Measurements from ENCODE around the gene TMEM255A.

TMEM255A gene

DNA sequence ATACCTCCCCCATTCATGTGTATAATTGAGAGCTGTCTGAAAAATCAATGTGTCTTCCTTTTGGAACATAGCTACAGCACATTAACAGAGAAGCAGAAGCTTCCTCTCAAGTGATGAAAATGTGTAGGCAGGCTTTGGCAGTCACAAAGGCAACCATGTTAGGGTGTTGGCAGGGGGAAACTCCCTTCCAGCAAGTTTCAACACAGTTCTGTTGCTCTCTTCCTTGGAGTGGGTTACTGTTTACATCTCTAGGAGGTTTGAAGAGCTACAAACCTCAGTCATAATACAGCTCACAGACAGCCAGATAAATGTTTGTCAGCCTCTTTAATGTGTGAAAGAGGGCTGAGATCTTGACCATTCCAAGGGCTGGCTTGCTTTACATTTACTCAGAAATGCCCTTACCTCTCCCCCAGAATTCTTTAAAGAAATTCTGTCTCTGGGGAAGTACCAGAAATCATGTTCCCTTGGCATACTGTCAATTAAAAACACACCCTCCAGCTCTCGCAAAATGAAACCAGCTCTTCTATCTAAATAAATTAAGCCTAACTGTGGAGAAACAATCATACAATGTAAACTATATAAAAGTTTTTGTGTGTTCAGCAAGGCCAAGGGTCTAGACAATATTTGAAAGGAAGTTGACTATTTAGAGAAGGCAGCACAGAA is 41.8 kb downstream of the TMEM255A start:
- H3K4me1 ChIP-seq (ENCODE audit: control insufficient read depth, insufficient read depth, low read length), result peaks cover 5% of the 10 kb centered on the region
- no peak overlapping the region for H3K27ac ChIP-seq (ENCODE audit: low read depth, low read length)

DNA sequence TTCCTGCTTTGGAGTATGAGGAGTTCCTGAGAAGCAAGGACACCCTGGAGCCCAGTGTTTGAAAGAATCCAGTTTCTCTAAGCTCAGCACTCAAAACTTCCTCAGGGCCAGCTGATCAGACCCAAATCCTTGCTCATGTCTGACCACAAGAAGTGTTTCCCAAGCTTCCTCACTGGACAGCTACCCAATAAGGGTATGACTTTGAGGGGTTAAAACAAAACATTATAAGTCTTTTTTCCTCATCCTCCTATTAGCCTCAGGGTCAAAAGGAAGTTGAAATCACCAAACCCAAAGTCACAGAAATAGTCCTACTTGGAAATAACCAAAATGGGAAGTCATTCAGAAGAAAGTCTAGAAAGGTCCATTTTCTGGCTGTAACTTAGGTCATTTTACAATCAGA is 46.9 kb downstream of the TMEM255A start:
- Histone ChIP-seq H3K4me1 (ENCODE audit: control insufficient read depth, insufficient read depth, low read length) (peaks cover 25% of the 10 kb centered on the region), H3K36me3 (ENCODE audit: control insufficient read depth, insufficient read depth, low read length) (no peaks in the 10 kb centered on the region), H3K9ac (ENCODE audit: low read length) (no peak overlapping the region), H3K27me3 (ENCODE audit: control insufficient read depth, insufficient read depth, low read length) (no peaks in the 10 kb centered on the region), H3K9me3 (ENCODE audit: control insufficient read depth, insufficient read depth, low read depth, low read length) (no peaks in the 10 kb centered on the region), H3K27ac (ENCODE audit: low read depth, low read length) (no peak overlapping the region), H3K4me3 (ENCODE audit: low read depth, low read length) (no peak overlapping the region)

More for the DNA sequence above, 41.8 kb downstream of the TMEM255A start:
- Histone ChIP-seq H3K36me3 (ENCODE audit: control insufficient read depth, insufficient read depth, low read length) (no peaks in the 10 kb centered on the region), H3K27me3 (ENCODE audit: control insufficient read depth, insufficient read depth, low read length) (peaks cover 9% of the 10 kb centered on the region; the same call in 1 of the 2 replicates), H3K4me3 (ENCODE audit: low read depth, low read length) (no peak overlapping the region), H3K9ac (ENCODE audit: low read length) (no peak overlapping the region), H3K9me3 (ENCODE audit: control insufficient read depth, insufficient read depth, low read depth, low read length) (no peaks in the 10 kb centered on the region)

DNA sequence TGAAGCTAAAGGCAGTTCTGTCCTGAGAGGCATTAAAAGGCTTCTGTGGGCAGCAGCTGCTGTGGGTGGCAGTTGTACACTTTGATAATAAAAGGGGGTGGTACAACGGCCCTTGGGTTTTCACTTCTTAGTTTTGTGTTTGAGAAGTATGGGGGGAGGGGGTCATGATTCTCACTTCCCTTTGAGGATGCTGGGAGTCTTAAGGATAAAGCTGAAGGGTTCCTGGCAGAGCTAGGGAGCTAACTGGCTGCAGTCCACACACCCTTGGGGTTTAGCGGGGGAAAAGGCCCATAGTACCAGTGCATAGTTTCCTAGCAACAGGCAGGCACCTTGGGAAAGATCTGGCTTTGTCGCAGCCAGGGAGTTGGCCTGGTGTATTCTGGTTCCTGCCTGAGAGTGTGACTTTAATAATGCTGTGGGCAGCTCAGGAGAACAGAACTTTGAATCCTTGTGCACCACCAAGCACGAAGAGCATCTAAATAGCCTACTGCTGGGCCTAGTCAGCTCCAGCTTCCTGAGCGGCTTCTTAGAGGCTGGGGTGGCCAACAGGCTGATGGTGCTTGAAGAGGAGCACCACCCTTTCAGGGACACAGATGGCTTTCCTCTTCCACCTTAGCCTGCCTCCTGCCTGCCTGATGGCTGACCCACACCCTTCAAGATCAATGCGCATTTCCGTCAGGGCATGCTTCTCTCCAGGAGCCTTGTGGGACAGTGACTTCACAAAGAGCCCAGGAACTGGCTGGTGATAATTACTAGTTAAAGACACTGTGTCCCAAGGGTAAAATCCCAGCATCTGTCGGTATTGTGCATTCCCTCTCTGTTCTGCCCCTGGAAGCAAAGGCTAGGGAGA is 48.2 kb downstream of the TMEM255A start:
- H3K9me3 ChIP-seq (ENCODE audit: control insufficient read depth, insufficient read depth, low read depth, low read length), result no peaks in the 10 kb centered on the region
- H3K36me3 ChIP-seq (ENCODE audit: control insufficient read depth, insufficient read depth, low read length), result no peaks in the 10 kb centered on the region
- H3K27ac ChIP-seq (ENCODE audit: low read depth, low read length), result no peak overlapping the region
- H3K27me3 ChIP-seq (ENCODE audit: control insufficient read depth, insufficient read depth, low read length), result no peaks in the 10 kb centered on the region
- peaks cover 25% of the 10 kb centered on the region for H3K4me1 ChIP-seq (ENCODE audit: control insufficient read depth, insufficient read depth, low read length)
- no peak overlapping the region for H3K9ac ChIP-seq (ENCODE audit: low read length)
- H3K4me3 ChIP-seq (ENCODE audit: low read depth, low read length), result no peak overlapping the region

DNA sequence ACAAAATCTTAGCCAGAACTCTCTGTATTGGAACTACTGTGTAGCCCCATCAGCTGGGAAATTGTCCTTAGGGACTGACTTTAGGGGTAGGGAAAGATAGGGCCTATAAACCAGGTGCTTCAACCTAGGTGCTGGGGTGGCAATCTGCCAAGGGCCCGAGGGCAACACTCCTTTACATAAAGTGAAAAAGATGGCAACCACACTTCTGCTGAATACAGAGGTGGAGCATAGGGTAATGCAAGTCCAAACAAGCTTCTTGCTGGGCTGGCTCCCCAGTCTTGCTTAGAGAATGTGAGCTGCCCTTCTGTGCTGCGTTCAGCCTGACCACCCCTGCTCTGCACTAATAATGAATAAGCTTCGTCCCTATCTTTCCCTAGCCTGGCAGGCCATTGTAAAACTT is 50.9 kb downstream of the TMEM255A start:
- no peaks in the 10 kb centered on the region for H3K27me3 ChIP-seq (ENCODE audit: control insufficient read depth, insufficient read depth, low read length)
- H3K36me3 ChIP-seq (ENCODE audit: control insufficient read depth, insufficient read depth, low read length), result peaks cover 11% of the 10 kb centered on the region
- peaks cover 25% of the 10 kb centered on the region for H3K4me1 ChIP-seq (ENCODE audit: control insufficient read depth, insufficient read depth, low read length)
- H3K4me3 ChIP-seq (ENCODE audit: low read depth, low read length), result no peak overlapping the region
- no peak overlapping the region for H3K27ac ChIP-seq (ENCODE audit: low read depth, low read length)
- no peak overlapping the region for H3K9ac ChIP-seq (ENCODE audit: low read length)
- no peaks in the 10 kb centered on the region for H3K9me3 ChIP-seq (ENCODE audit: control insufficient read depth, insufficient read depth, low read depth, low read length)

DNA sequence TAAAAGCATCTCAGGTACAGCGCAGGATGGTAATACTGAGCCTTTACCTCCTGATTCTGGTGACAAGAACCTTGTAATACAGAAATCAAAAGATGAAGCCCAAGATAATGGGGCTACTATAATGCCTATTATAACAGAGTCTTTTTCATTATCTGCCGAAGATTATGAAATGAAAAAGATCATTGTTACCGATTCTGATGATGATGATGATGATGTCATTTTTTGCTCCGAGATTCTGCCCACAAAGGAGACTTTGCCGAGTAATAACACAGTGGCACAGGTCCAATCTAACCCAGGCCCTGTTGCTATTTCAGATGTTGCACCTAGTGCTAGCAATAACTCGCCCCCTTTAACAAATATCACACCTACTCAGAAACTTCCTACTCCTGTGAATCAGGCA is 57.5 kb downstream of the TMEM255A start:
- no peaks in the 10 kb centered on the region for H3K9me3 ChIP-seq (ENCODE audit: control insufficient read depth, insufficient read depth, low read depth, low read length)
- peaks cover 8% of the 10 kb centered on the region for H3K4me1 ChIP-seq (ENCODE audit: control insufficient read depth, insufficient read depth, low read length)
- no peak overlapping the region for H3K27ac ChIP-seq (ENCODE audit: low read depth, low read length)
- peaks cover 4% of the 10 kb centered on the region; the same call in 1 of the 2 replicates for H3K27me3 ChIP-seq (ENCODE audit: control insufficient read depth, insufficient read depth, low read length)
- H3K4me3 ChIP-seq (ENCODE audit: low read depth, low read length), result no peak overlapping the region
- no peak overlapping the region for H3K9ac ChIP-seq (ENCODE audit: low read length)
- peaks cover 33% of the 10 kb centered on the region for H3K36me3 ChIP-seq (ENCODE audit: control insufficient read depth, insufficient read depth, low read length)

DNA sequence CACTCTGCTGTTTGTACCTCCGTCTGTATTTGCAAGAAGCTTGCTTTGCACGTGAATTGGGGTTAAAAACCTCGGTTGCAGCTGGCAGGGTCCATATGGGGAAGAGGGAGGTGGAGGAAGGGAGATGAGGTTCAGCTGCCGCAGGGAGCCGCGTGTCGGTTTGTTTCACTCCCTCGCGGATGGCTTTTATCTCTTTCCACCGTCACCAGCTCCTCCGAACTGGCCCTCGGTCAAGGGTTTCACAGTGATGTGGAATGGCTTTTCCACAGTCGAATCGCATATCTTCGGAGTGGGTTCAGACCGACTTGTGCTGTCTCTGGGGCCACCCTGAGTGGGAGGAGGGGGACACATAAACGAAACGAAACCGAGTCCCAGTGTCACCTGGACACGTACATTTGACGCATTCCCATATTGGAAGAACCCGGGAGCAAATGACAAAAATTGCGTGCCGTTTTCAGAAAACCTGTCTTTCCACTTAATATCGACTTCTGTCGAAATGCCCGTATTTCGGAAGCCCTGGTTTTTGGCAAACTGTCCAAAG is 59.7 kb downstream of the TMEM255A start:
- peaks cover 8% of the 10 kb centered on the region for H3K4me1 ChIP-seq (ENCODE audit: control insufficient read depth, insufficient read depth, low read length)
- peak overlapping the region; percentile 90 for H3K27ac ChIP-seq (ENCODE audit: low read depth, low read length)
- H3K36me3 ChIP-seq (ENCODE audit: control insufficient read depth, insufficient read depth, low read length), result peaks cover 33% of the 10 kb centered on the region
- H3K27me3 ChIP-seq (ENCODE audit: control insufficient read depth, insufficient read depth, low read length), result peaks cover 25% of the 10 kb centered on the region
- H3K4me3 ChIP-seq (ENCODE audit: low read depth, low read length), result peak overlapping the region; percentile 90
- H3K9ac ChIP-seq (ENCODE audit: low read length), result peak overlapping the region; percentile 93
- no peaks in the 10 kb centered on the region for H3K9me3 ChIP-seq (ENCODE audit: control insufficient read depth, insufficient read depth, low read depth, low read length)

DNA sequence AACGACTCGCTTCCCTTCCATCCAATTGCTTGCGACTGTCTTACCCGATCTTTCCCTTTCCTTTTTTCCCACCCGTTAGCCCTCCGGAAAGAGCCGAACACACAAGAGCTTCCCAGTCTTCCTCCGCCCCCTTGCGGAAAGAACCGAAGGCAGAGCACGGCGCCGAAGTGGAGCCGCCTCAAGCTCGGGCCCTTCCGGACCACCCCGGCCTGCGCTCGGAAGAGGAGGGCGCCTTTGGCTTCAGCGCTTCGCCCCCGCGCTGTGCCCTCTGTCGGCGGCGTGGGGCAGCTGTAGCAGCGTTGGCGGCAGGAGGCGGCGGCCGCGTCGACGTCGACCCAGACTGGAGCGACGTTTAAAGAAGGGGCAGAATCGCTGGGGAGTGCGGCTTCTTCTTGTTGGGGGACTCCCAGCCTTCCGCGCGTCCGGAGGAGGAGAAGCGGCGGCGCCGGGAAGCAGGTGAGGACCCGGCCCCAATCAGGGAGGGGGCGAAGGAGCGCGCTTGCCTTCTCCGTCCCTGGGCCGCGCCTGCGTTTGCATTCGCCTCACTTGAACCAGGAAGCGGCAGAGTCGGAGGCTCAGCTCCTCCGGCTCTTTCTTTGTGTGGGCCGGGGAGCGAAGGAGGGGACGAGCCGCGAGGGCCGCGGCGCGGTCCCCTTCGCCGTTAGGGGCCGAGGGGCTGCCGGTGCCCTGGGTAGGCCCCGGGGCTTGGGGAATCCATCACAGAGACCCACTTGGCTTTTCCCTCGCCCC is 60.6 kb downstream of the TMEM255A start, which contains the start of gene ZBTB33:
TSS of gene ZBTB33 (plus strand) at position 291 of the 750 bp plus-strand sequence. CDS start 2,604 bp downstream, outside the sequence.
- Histone ChIP-seq H3K27ac (ENCODE audit: low read depth, low read length) (peak within 1 kb of the TSS; percentile 90), H3K36me3 (ENCODE audit: control insufficient read depth, insufficient read depth, low read length) (peaks cover 24% of the 10 kb centered on the region)

DNA sequence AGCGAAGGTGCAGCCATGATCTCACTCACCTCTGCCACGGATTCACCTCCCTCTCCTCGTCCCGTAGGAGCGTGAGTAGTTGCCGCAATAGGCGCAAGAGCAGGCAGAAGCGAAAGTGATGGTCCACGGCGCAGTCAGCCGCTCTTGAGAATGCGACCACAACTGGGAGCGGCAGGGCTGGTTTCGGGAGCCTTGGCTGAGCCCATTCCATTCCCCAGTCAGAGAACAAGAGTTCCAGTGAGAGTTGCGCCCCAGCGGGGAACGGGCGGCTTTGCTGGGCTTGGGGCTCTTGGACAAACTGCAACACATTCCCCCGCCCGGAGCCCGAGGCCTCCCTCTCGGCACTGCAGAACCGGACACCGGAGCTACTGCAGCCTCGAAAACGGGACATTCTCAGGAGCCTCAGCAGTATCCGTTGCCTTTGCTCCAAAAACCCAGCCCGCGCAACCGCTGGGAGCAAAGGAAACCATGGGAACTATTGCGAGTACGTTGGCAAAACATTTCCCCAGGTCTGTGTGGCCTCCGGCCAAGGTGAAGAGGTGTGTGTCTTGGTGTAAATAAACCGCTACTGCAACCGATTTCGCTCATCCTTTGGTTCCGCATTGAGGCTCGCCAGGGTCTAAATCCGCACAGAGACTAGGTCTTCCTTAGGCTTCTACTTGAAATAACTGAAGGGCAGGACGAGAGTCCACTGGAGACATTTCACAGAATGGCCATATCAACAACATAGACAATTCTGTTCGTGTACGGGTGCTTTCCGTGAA is 66.3 kb downstream of the TMEM255A start:
- Histone ChIP-seq H3K9me3 (ENCODE audit: control insufficient read depth, insufficient read depth, low read depth, low read length) (no peaks in the 10 kb centered on the region), H3K27me3 (ENCODE audit: control insufficient read depth, insufficient read depth, low read length) (peaks cover 28% of the 10 kb centered on the region)

More for the DNA sequence above, 60.6 kb downstream of the TMEM255A start, which contains the start of gene ZBTB33:
- Histone ChIP-seq H3K4me3 (ENCODE audit: low read depth, low read length) (peak within 1 kb of the TSS; percentile 90), H3K27me3 (ENCODE audit: control insufficient read depth, insufficient read depth, low read length) (peaks cover 28% of the 10 kb centered on the region), H3K9ac (ENCODE audit: low read length) (peak within 1 kb of the TSS; percentile 93), H3K9me3 (ENCODE audit: control insufficient read depth, insufficient read depth, low read depth, low read length) (no peaks in the 10 kb centered on the region), H3K4me1 (ENCODE audit: control insufficient read depth, insufficient read depth, low read length) (peaks cover 8% of the 10 kb centered on the region)

DNA sequence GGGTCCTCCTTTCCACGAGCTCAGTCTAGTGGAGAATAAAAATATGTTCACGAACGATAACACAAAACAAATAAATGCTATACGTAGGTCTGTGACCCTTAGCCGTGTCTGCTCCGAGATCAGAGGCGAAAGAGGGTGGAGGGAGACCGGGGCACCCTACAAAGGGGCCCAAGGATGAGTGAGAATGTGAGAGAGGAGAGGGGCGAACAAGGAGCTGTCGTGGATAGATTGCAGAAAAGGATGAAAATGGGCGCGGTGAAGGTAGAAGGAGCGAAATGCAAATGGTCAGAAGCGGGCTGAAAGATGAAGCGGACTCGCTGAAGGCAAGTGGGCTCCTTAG is 66.9 kb downstream of the TMEM255A start:
- Histone ChIP-seq H3K36me3 (ENCODE audit: control insufficient read depth, insufficient read depth, low read length) (peaks cover 3% of the 10 kb centered on the region; the same call in 1 of the 2 replicates), H3K27me3 (ENCODE audit: control insufficient read depth, insufficient read depth, low read length) (peaks cover 26% of the 10 kb centered on the region), H3K9me3 (ENCODE audit: control insufficient read depth, insufficient read depth, low read depth, low read length) (no peaks in the 10 kb centered on the region), H3K27ac (ENCODE audit: low read depth, low read length) (no peak overlapping the region), H3K4me1 (ENCODE audit: control insufficient read depth, insufficient read depth, low read length) (0 out of 2 replicates have a peak, but pooled peaks cover 4% of the 10 kb centered on the region), H3K9ac (ENCODE audit: low read length) (peak overlapping the region; percentile 80), H3K4me3 (ENCODE audit: low read depth, low read length) (peak overlapping the region; percentile 80)

More for the DNA sequence above, 66.3 kb downstream of the TMEM255A start:
- H3K27ac ChIP-seq (ENCODE audit: low read depth, low read length), result peak overlapping the region; percentile 49
- 0 out of 2 replicates have a peak, but pooled peaks cover 5% of the 10 kb centered on the region for H3K4me1 ChIP-seq (ENCODE audit: control insufficient read depth, insufficient read depth, low read length)
- peak overlapping the region; percentile 80 for H3K9ac ChIP-seq (ENCODE audit: low read length)
- H3K4me3 ChIP-seq (ENCODE audit: low read depth, low read length), result peak overlapping the region; percentile 80
- H3K36me3 ChIP-seq (ENCODE audit: control insufficient read depth, insufficient read depth, low read length), result no peaks in the 10 kb centered on the region

DNA sequence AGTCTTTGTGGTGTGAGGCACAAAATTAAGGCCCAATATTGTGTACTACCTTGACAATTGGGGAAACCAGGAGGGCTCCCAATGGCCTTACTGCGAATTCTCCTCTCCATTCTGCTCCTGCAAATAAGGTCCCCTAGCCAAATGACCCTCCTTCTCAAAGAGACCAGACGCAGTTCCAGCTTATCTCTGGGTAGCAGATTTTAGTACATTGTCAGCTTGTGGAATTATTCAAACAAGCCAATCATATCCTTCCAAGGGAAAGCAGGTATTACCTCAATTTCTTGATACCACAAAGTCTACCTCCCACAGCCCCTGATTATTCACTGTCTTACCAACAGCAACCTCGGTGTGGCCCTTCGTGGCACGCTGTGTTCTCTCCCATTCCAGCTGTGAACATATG is 68.4 kb downstream of the TMEM255A start:
- peaks cover 3% of the 10 kb centered on the region; the same call in 1 of the 2 replicates for H3K36me3 ChIP-seq (ENCODE audit: control insufficient read depth, insufficient read depth, low read length)

More for the DNA sequence above, 68.4 kb downstream of the TMEM255A start:
- H3K9ac ChIP-seq (ENCODE audit: low read length), result no peak overlapping the region
- 0 out of 2 replicates have a peak, but pooled peaks cover 4% of the 10 kb centered on the region for H3K4me1 ChIP-seq (ENCODE audit: control insufficient read depth, insufficient read depth, low read length)
- no peak overlapping the region for H3K27ac ChIP-seq (ENCODE audit: low read depth, low read length)
- peak overlapping the region; percentile 80; the same call in 1 of the 2 replicates for H3K4me3 ChIP-seq (ENCODE audit: low read depth, low read length)
- peaks cover 14% of the 10 kb centered on the region for H3K27me3 ChIP-seq (ENCODE audit: control insufficient read depth, insufficient read depth, low read length)
- no peaks in the 10 kb centered on the region for H3K9me3 ChIP-seq (ENCODE audit: control insufficient read depth, insufficient read depth, low read depth, low read length)

Measured in HUES6 (cell line).